BJ (cell line): ENCODE results near the gene WNT2B. TPM values are rescaled to one million over a fixed set of nuclear protein-coding genes. Genes with fewer than 3 reads are reported as not detected.
A peak's percentile ranks its signal among the peaks of the same experiment; 100 is the strongest.
"Not testable (repeated sequence)": the region's sequence is repeated elsewhere in the genome, so short reads cannot be mapped to it uniquely, and the experiment has no call there.

Experiments used
- CTCF ChIA-PET: fragments of 350-600 bp; formaldehyde crosslinking; extraction: SDS; loops from one replicate; lab custom pipeline; 2021; ENCODE audit warnings: antibody characterized with exemption, inconsistent platforms; lab: Yijun Ruan, JAX
- POLR2A ChIA-PET: fragments of 300-600 bp; sonication (Branson Sonifier 250); formaldehyde crosslinking; extraction: SDS; loops from one replicate; lab custom pipeline; 2021; ENCODE audit warnings: antibody characterized with exemption; lab: Charles Lee
- DNase-seq: peaks from one replicate; pipeline ENCODE4 v3.0.0-alpha.2; 2011; ENCODE audit warnings: low read depth
- H3K27me3 ChIP-seq: 2 replicates; pipeline ENCODE4 v1.6.0; 2011; ENCODE audit warnings: low read length; ENCODE audit not compliant: control insufficient read depth, insufficient read depth
- H3K36me3 ChIP-seq: 2 replicates; pipeline ENCODE4 v1.5.1; 2011; ENCODE audit warnings: low read length; ENCODE audit not compliant: control insufficient read depth, insufficient read depth
- H3K4me3 ChIP-seq: 2 replicates; pipeline ENCODE4 v1.5.1; 2011; ENCODE audit warnings: low read depth, mild to moderate bottlenecking, control low read depth, low read length
- CTCF ChIP-seq: IDR thresholded peaks from 2 replicates; pipeline ENCODE4 v1.5.1; 2011; ENCODE audit warnings: low read depth, mild to moderate bottlenecking, control low read depth, inconsistent platforms, low read length, moderate library complexity; ENCODE audit not compliant: insufficient read depth
- polyA plus RNA-seq: library from polyadenylated mRNA; depleted of rRNA; stranded (reverse); fragments of >200 nt; gene quantifications from 2 replicates; pipeline ENCODE4 v1.2.3, GENCODE V29; 2011

WNT2B gene
- polyA plus RNA-seq, 1 experiment = 3.1 TPM

- Histone ChIP-seq H3K27me3 (no peaks in the 10 kb centered on the region), H3K4me3 (no peak overlapping the region), H3K36me3 (peaks cover 2% of the 10 kb centered on the region)
- DNase-seq = no peak
- POLR2A ChIA-PET = no interaction called here
- no peak for TF ChIP-seq CTCF
- CTCF ChIA-PET = interaction anchor here (0.6 to 7.0 kb wide), 12 partner anchors 8 to 114 kb away, joined by 3 to 119 read pairs (median 3); partner anchors contain the start of gene CTTNBP2NL
These were observed 43.6 kb upstream of the WNT2B start for GRCh38 chr1:112465122-112465521.

GRCh38 chr1:112466078-112466660 is 42.6 kb upstream of the WNT2B start:
- CTCF ChIA-PET = interaction anchor here (0.7 to 7.0 kb wide), 16 partner anchors 10 to 209 kb away, joined by 3 to 119 read pairs (median 5); partner anchors contain the start of genes CTTNBP2NL and ST7L
- Histone ChIP-seq H3K27me3 (no peaks in the 10 kb centered on the region), H3K36me3 (peaks cover 2% of the 10 kb centered on the region; the same call in 1 of the 2 replicates), H3K4me3 (peak overlapping the region; percentile 18)
- peak; percentile 64 for DNase-seq
- peak; percentile 85 for TF ChIP-seq CTCF
- POLR2A ChIA-PET = interaction anchor here (0.6 kb wide), 1 partner anchor 156 kb away, joined by 5 read pairs; no protein-coding TSS in a partner anchor

GRCh38 chr1:112470324-112470723 is 38.4 kb upstream of the WNT2B start:
- H3K36me3 ChIP-seq, H3K4me3 ChIP-seq, DNase-seq, H3K27me3 ChIP-seq, POLR2A ChIA-PET: not testable (repeated sequence)
- CTCF ChIA-PET = interaction anchor here (0.9 to 1.0 kb wide), 2 partner anchors 13 to 31 kb away, joined by 3 read pairs; no protein-coding TSS in a partner anchor

- no peaks in the 10 kb centered on the region for H3K27me3 ChIP-seq
- CTCF ChIA-PET = interaction anchor here (0.7 kb wide), 1 partner anchor 10 kb away, joined by 3 read pairs; no protein-coding TSS in a partner anchor
- no peak overlapping the region for H3K4me3 ChIP-seq
- no peaks in the 10 kb centered on the region for H3K36me3 ChIP-seq
- no peak for DNase-seq
- POLR2A ChIA-PET = no interaction called here
- no peak for TF ChIP-seq CTCF
These were observed 37.8 kb upstream of the WNT2B start for GRCh38 chr1:112470966-112471365.

- Histone ChIP-seq H3K27me3 (no peaks in the 10 kb centered on the region), H3K36me3 (no peaks in the 10 kb centered on the region), H3K4me3 (no peak overlapping the region)
- DNase-seq = no peak
- TF ChIP-seq CTCF = no peak
- ChIA-PET POLR2A (no interaction called here), CTCF (interaction anchor here (0.6 to 0.8 kb wide), 2 partner anchors 81 to 198 kb away, joined by 3 to 4 read pairs; no protein-coding TSS in a partner anchor)
These were observed 36.6 kb upstream of the WNT2B start for GRCh38 chr1:112472142-112472541.

- ChIA-PET CTCF (interaction anchor here (0.8 to 2.2 kb wide), 2 partner anchors 12 to 196 kb away, joined by 3 to 7 read pairs; no protein-coding TSS in a partner anchor), POLR2A (no interaction called here)
- no peak overlapping the region for H3K4me3 ChIP-seq
- H3K36me3 ChIP-seq = no peaks in the 10 kb centered on the region
- no peaks in the 10 kb centered on the region for H3K27me3 ChIP-seq
- no peak for TF ChIP-seq CTCF
- DNase-seq = no peak
These were observed 31.2 kb upstream of the WNT2B start for GRCh38 chr1:112477550-112477949.
